ENCODE results near the gene NME2. TPM values are rescaled to one million over a fixed set of nuclear protein-coding genes. Genes with fewer than 3 reads are reported as not detected.

NME2 gene
- total and polyA plus RNA-seq, 7 donors = 334 to 1,336 (median 550) TPM

DNA sequence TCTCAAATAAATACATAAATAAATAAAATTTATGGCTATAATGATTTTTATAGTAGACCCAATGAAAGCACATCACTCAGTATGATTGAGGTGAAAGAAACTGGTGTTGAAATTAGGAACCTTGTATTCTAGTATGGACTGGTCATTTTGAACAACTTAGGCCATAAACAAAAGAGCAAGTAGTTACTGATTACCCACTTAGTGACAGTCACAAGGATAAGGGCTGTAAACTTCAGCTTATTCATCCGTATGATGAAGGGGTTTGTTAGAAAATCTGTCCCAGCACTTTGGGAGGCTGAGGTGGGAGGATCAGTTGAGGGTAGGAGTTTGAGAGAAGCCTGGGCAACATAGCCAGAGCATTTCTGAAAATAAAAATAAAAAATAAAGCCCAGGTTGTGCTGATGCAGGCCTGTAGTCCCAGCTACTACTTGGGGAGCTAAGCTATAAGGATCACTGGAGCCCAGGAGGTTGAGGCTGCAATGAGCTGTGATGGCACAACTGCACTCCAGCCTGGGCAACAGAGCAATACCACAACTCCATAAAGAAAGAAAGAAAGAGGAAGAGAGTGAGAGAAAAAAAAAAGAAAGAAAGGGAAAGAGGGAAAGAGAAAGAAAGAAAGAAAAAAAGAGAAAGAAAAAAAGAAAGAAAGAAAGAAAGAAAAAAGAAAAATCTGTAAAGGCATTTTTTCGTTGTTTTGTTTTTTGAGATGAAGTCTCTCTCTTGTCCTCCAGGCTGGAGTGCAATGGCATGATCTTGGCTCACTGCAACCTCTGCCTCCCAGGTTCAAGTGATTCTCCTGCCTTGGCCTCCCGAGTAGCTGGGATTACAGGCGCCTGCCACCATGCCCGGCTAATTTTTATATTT lies 41.3 kb upstream of the NME2 start:
- peaks cover 4% of the 10 kb centered on the region for H3K4me1 ChIP-seq
- intact Hi-C loops (cut with DNase I) = no loop called here
- ATAC-seq = no peak
- H3K9me3 ChIP-seq = no peaks in the 10 kb centered on the region
- H3K36me3 ChIP-seq (ENCODE audit: insufficient read depth in 1 of 2, low read depth in 1 of 2) = no peaks in the 10 kb centered on the region
- no peaks in the 10 kb centered on the region for H3K27me3 ChIP-seq (ENCODE audit: insufficient read depth in 3 of 3, low read length in 2 of 3)
- H3K4me3 ChIP-seq = no peak overlapping the region
- 78 to 87% (median 82%) methylated on average over 5 of the region's 5 CpGs for WGBS, 3 donors
- no peak for DNase-seq
- H3K27ac ChIP-seq = no peak overlapping the region
- TF ChIP-seq, protein P1, sequence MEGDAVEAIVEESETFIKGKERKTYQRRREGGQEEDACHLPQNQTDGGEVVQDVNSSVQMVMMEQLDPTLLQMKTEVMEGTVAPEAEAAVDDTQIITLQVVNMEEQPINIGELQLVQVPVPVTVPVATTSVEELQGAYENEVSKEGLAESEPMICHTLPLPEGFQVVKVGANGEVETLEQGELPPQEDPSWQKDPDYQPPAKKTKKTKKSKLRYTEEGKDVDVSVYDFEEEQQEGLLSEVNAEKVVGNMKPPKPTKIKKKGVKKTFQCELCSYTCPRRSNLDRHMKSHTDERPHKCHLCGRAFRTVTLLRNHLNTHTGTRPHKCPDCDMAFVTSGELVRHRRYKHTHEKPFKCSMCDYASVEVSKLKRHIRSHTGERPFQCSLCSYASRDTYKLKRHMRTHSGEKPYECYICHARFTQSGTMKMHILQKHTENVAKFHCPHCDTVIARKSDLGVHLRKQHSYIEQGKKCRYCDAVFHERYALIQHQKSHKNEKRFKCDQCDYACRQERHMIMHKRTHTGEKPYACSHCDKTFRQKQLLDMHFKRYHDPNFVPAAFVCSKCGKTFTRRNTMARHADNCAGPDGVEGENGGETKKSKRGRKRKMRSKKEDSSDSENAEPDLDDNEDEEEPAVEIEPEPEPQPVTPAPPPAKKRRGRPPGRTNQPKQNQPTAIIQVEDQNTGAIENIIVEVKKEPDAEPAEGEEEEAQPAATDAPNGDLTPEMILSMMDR (IDR thresholded peaks at IDR 0.05) = no peak

DNA sequence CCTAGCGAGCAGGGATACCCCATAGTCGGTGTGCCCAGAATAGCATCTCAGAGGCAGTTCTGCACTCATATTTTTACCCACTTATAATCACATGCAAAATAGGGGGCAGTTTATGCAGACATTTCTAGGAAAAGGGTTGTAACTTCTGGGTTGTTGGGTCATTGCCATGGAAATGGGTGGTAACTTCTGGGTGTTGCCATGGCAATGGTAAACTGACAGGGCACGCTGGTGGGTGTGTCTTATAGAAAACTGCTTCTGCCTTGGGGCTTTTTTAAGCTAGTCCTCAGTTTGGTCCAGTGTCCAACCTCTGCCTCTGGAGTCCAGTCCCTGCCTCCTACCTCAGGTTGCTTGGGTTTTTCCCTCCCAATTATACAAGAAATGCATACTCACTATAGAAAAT lies 38.1 kb upstream of the NME2 start:
- intact Hi-C loops (cut with DNase I) = no loop called here
- WGBS, 3 donors = 55 to 70% (median 63%) methylated on average over 3 of the region's 3 CpGs
- TF ChIP-seq, protein P1 (IDR thresholded peaks at IDR 0.05) = no peak
- Histone ChIP-seq H3K4me1 (peaks cover 6% of the 10 kb centered on the region), H3K9me3 (no peaks in the 10 kb centered on the region), H3K4me3 (no peak overlapping the region), H3K36me3 (ENCODE audit: insufficient read depth in 1 of 2, low read depth in 1 of 2) (no peaks in the 10 kb centered on the region), H3K27me3 (ENCODE audit: insufficient read depth in 3 of 3, low read length in 2 of 3) (no peaks in the 10 kb centered on the region), H3K27ac (no peak overlapping the region)
- DNase-seq (no peak), ATAC-seq (no peak)

DNA sequence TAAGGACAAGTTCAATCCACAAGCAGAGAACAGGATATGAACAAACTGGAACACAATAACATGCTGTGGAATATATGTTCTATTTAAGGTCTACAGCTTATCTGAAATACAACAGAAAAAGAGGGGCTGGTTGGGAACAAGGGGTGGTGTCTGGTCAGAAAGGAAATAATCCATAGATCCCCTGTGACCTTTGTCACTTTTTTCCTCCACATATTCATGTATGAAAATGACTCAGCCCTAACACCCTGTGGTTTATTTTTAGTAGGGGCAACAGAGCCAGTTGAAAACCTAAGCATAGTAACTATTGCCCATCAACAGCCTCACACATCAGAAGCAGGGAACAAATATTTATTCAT lies 33.3 kb upstream of the NME2 start:
- TF ChIP-seq, protein P1 (IDR thresholded peaks at IDR 0.05) = no peak
- intact Hi-C loops (cut with DNase I) = no loop called here
- H3K4me1 ChIP-seq = peaks cover 14% of the 10 kb centered on the region
- ATAC-seq (peak; percentile 84 to 96 (median 94)), DNase-seq (no peak)
- H3K27me3 ChIP-seq (ENCODE audit: insufficient read depth in 3 of 3, low read length in 2 of 3) = no peaks in the 10 kb centered on the region
- H3K36me3 ChIP-seq (ENCODE audit: insufficient read depth in 1 of 2, low read depth in 1 of 2) = no peaks in the 10 kb centered on the region
- peak overlapping the region; percentile 79 for H3K27ac ChIP-seq
- no peaks in the 10 kb centered on the region for H3K9me3 ChIP-seq
- no peak overlapping the region for H3K4me3 ChIP-seq

DNA sequence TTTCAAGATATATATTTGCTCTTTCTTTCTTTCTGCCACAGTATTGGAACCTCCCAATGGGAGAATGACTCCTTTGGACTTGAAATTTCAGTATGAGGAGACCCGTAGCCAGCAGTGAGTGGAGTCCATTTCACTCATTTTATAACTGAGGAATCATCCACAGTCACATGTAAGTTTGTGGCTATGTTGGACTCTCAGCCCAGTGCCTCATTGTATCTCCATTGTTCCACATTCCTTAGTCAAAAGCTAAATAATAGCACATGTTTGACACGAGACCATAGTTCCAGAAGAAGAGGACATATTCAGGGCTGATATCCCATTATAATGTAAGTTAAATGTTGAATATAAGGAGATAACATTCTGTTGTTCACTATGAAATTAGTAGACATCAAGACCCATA lies 32.8 kb upstream of the NME2 start:
- intact Hi-C loops (cut with DNase I) = no loop called here
- ATAC-seq = peak; percentile 23 to 45 (median 34)

More for the DNA sequence above, 32.8 kb upstream of the NME2 start:
- TF ChIP-seq, protein P1 (IDR thresholded peaks at IDR 0.05) = no peak
- no peaks in the 10 kb centered on the region for H3K9me3 ChIP-seq
- H3K4me1 ChIP-seq = peaks cover 14% of the 10 kb centered on the region
- no peaks in the 10 kb centered on the region for H3K27me3 ChIP-seq (ENCODE audit: insufficient read depth in 3 of 3, low read length in 2 of 3)
- DNase-seq = no peak
- WGBS, 3 donors = 53 to 73% (median 61%) methylated on average over 2 of the region's 2 CpGs
- peak overlapping the region; percentile 79 for H3K27ac ChIP-seq
- H3K36me3 ChIP-seq (ENCODE audit: insufficient read depth in 1 of 2, low read depth in 1 of 2) = no peaks in the 10 kb centered on the region
- no peak overlapping the region for H3K4me3 ChIP-seq
